Stimulated activated CD8-positive, alpha-beta memory T cell treated with anti-CD3 and anti-CD28 coated beads, Interleukin-7, amount 100 ng/mL, for 48 hours (primary cell): Measurements from ENCODE around the gene TTLL5.
"Not testable (repeated sequence)": the region's sequence is repeated elsewhere in the genome, so short reads cannot be mapped to it uniquely, and the experiment has no call there.

Source experiments
- DNase-seq, 2 donors: peaks; one replicate each; pipeline ENCODE4 v3.0.0-alpha.2; 2020; ENCODE audit warnings: low read depth in 1 of 2; ENCODE audit errors: extremely low read depth in 1 of 2

Gene TTLL5

GRCh38 chr14:75831455-75831854, 170.4 kb downstream of the TTLL5 start:
- DNase-seq = peak; percentile 11 to 16

- DNase-seq = no peak
These were observed 170.9 kb downstream of the TTLL5 start for GRCh38 chr14:75831952-75832351.

GRCh38 chr14:75832621-75833297, 171.7 kb downstream of the TTLL5 start:
- no peak for DNase-seq

- no peak for DNase-seq
These were observed 172.4 kb downstream of the TTLL5 start for GRCh38 chr14:75833326-75834020.

GRCh38 chr14:75835156-75835725, 174.2 kb downstream of the TTLL5 start:
- DNase-seq = no peak

GRCh38 chr14:75835737-75836136, 174.7 kb downstream of the TTLL5 start:
- DNase-seq = no peak

- no peak for DNase-seq
These were observed 176.2 kb downstream of the TTLL5 start for GRCh38 chr14:75837151-75837787.

- DNase-seq = no peak
These were observed 179.9 kb downstream of the TTLL5 start for GRCh38 chr14:75840911-75841310.

GRCh38 chr14:75842551-75842950, 181.5 kb downstream of the TTLL5 start:
- DNase-seq = no peak

GRCh38 chr14:75844486-75844885, 183.4 kb downstream of the TTLL5 start:
- DNase-seq = no peak

GRCh38 chr14:75845136-75845804, 184.2 kb downstream of the TTLL5 start:
- DNase-seq = no peak

GRCh38 chr14:75846694-75847093, 185.6 kb downstream of the TTLL5 start:
- DNase-seq = not testable (repeated sequence)

GRCh38 chr14:75847584-75847983, 186.5 kb downstream of the TTLL5 start:
- no peak for DNase-seq

GRCh38 chr14:75848167-75848913, 187.3 kb downstream of the TTLL5 start:
- no peak for DNase-seq

GRCh38 chr14:75849300-75849895, 188.4 kb downstream of the TTLL5 start:
- DNase-seq = no peak

GRCh38 chr14:75851574-75851866, 190.5 kb downstream of the TTLL5 start:
- no peak for DNase-seq

- no peak for DNase-seq
These were observed 193.2 kb downstream of the TTLL5 start for GRCh38 chr14:75854111-75854799.

GRCh38 chr14:75857199-75857598, 196.2 kb downstream of the TTLL5 start:
- no peak for DNase-seq

GRCh38 chr14:75858362-75858761, 197.3 kb downstream of the TTLL5 start:
- DNase-seq = no peak

- no peak for DNase-seq
These were observed 198.7 kb downstream of the TTLL5 start for GRCh38 chr14:75859746-75860145.
